SJCRH30 (cell line): ENCODE data around the gene SLC38A10. TPM values are rescaled to one million over a fixed set of nuclear protein-coding genes. Genes with fewer than 3 reads are reported as not detected.
A peak's percentile ranks its signal among the peaks of the same experiment; 100 is the strongest.

ENCODE experiments used
- DNase-seq, 2 experiments: peaks; one replicate each; pipeline ENCODE4 v3.0.0-alpha.2; 2015 to 2020
- H3K27ac ChIP-seq: fragments of 250-450 bp; sonication (Bioruptor Pico); 2 replicates; pipeline ENCODE4 v1.5.1; 2020; ENCODE audit warnings: mild to moderate bottlenecking, moderate library complexity
- H3K27me3 ChIP-seq: fragments of 250-450 bp; sonication (Bioruptor Pico); 2 replicates; pipeline ENCODE4 v1.5.1; 2020; ENCODE audit warnings: mild to moderate bottlenecking, moderate library complexity
- H3K36me3 ChIP-seq: fragments of 250-450 bp; sonication (Bioruptor Pico); 2 replicates; pipeline ENCODE4 v1.5.1; 2020; ENCODE audit warnings: mild to moderate bottlenecking, moderate library complexity
- H3K4me1 ChIP-seq: fragments of 250-450 bp; sonication (Bioruptor Pico); 2 replicates; pipeline ENCODE4 v1.5.1; 2020; ENCODE audit warnings: mild to moderate bottlenecking, moderate library complexity
- H3K4me3 ChIP-seq: fragments of 250-450 bp; sonication (Bioruptor Pico); 2 replicates; pipeline ENCODE4 v1.5.1; 2020; ENCODE audit warnings: mild to moderate bottlenecking, moderate library complexity
- H3K9me3 ChIP-seq: fragments of 250-450 bp; sonication (Bioruptor Pico); replicated peaks from 2 replicates; pipeline ENCODE4 v1.5.1; 2020; ENCODE audit warnings: mild to moderate bottlenecking, moderate library complexity
- total RNA-seq: library from RNA; depleted of rRNA; stranded (reverse); fragments of >200 nt; shearing (Covaris generic); gene quantifications from 2 replicates; pipeline ENCODE4 v1.2.3, GENCODE V29; 2014

Gene SLC38A10
- total RNA-seq, 1 experiment from 2014 or later, result 97.0 TPM

GRCh38 chr17:81257533-81257932 is 37.6 kb downstream of the SLC38A10 start:
- peaks cover 18% of the 10 kb centered on the region; the same call in 1 of the 2 replicates for H3K36me3 ChIP-seq

GRCh38 chr17:81256616-81257015 is 38.5 kb downstream of the SLC38A10 start:
- H3K36me3 ChIP-seq, result peaks cover 14% of the 10 kb centered on the region; the same call in 1 of the 2 replicates

More at GRCh38 chr17:81257533-81257932, 37.6 kb downstream of the SLC38A10 start:
- Histone ChIP-seq H3K9me3 (no peaks in the 10 kb centered on the region), H3K4me3 (no peak overlapping the region), H3K4me1 (peaks cover 14% of the 10 kb centered on the region), H3K27me3 (no peaks in the 10 kb centered on the region), H3K27ac (no peak overlapping the region)
- no peak for DNase-seq

GRCh38 chr17:81254955-81255717 is 40.0 kb downstream of the SLC38A10 start:
- Histone ChIP-seq H3K36me3 (peaks cover 7% of the 10 kb centered on the region; the same call in 1 of the 2 replicates), H3K27me3 (no peaks in the 10 kb centered on the region), H3K4me3 (no peak overlapping the region), H3K27ac (no peak overlapping the region), H3K9me3 (no peaks in the 10 kb centered on the region), H3K4me1 (peaks cover 14% of the 10 kb centered on the region)
- peak; percentile 99 for DNase-seq

More at GRCh38 chr17:81256616-81257015, 38.5 kb downstream of the SLC38A10 start:
- H3K27ac ChIP-seq, result no peak overlapping the region
- H3K27me3 ChIP-seq, result no peaks in the 10 kb centered on the region
- no peak for DNase-seq
- H3K4me3 ChIP-seq, result no peak overlapping the region
- H3K4me1 ChIP-seq, result peaks cover 14% of the 10 kb centered on the region
- no peaks in the 10 kb centered on the region for H3K9me3 ChIP-seq

- H3K4me1 ChIP-seq, result peaks cover 14% of the 10 kb centered on the region
- no peak overlapping the region for H3K27ac ChIP-seq
- 0 out of 2 replicates have a peak, but pooled peaks cover 2% of the 10 kb centered on the region for H3K36me3 ChIP-seq
- no peaks in the 10 kb centered on the region for H3K9me3 ChIP-seq
- H3K27me3 ChIP-seq, result no peaks in the 10 kb centered on the region
- H3K4me3 ChIP-seq, result no peak overlapping the region
- DNase-seq, result peak; percentile 64 to 88
Observed at GRCh38 chr17:81253358-81254131, 41.6 kb downstream of the SLC38A10 start.

- Histone ChIP-seq H3K27me3 (no peaks in the 10 kb centered on the region), H3K27ac (no peak overlapping the region), H3K4me3 (no peak overlapping the region), H3K36me3 (0 out of 2 replicates have a peak, but pooled peaks cover 2% of the 10 kb centered on the region), H3K4me1 (peaks cover 14% of the 10 kb centered on the region), H3K9me3 (no peaks in the 10 kb centered on the region)
- DNase-seq, result no peak
Observed at GRCh38 chr17:81252987-81253329, 42.1 kb downstream of the SLC38A10 start.

DNA sequence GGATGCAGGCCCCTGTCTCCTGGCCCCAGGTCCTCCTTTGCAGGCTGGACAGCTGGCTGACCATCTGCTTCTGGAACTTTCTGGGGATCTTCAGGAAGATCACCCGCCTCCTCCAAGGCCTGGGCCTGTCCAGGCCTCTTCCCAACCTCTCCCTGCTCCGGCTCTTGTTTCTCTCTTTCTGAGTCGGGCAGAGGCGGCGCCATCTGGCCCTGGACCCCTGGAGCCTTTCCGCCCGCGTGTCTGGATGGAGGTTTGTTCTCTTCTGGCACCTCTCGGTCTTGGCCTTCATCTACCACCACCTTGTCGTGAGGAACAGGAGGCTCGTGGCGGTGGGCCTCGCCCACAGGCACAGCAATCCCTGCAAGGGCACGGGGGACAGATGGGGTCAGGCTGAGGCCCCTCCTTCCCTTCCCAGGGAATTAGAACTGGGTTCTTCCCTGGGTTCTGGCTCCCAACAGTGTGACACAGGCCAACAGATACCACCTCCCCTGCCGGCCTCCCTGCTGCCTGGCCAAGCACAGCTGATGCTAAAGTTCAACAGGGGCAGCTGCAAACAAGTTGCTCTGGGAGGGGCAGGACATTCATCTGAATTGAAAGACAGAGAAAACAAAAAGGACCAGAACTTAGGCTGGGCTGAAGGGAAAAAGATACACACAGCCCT is 42.7 kb downstream of the SLC38A10 start:
- DNase-seq, result no peak
- no peak overlapping the region for H3K4me3 ChIP-seq
- peaks cover 14% of the 10 kb centered on the region for H3K4me1 ChIP-seq
- H3K36me3 ChIP-seq, result 0 out of 2 replicates have a peak, but pooled peaks cover 2% of the 10 kb centered on the region
- no peaks in the 10 kb centered on the region for H3K27me3 ChIP-seq
- H3K9me3 ChIP-seq, result no peaks in the 10 kb centered on the region
- no peak overlapping the region for H3K27ac ChIP-seq

DNA sequence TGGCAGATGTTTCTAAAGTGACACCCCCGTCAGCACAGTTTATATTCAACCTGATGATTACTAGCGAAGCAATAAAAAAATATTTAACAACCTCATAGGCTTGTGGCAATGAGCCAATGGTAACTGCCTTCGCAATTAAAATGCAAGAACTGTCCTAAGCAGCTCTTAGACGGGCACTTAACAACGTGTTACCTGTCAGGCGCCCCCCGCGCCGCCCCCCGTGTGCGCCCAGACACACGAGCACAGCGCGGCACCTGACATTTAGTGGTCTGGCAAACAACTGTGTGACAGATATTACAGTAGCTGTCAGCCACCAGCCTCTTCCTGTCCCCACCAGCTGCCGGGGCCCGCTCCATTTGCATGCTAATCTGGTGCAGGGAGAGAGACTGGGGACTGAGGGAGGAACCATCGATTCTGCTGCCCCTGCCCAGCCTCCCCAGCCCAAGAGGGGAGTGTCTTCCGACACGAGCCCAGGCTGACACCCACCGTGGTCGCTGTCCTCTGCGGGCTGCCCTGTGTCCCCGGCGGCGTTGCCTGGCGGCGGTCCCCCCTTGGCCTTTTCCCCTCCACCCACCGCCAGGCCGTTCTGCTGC is 43.3 kb downstream of the SLC38A10 start:
- DNase-seq, result no peak
- Histone ChIP-seq H3K36me3 (0 out of 2 replicates have a peak, but pooled peaks cover 2% of the 10 kb centered on the region), H3K27ac (no peak overlapping the region), H3K27me3 (no peaks in the 10 kb centered on the region), H3K4me3 (no peak overlapping the region), H3K4me1 (peaks cover 14% of the 10 kb centered on the region), H3K9me3 (no peaks in the 10 kb centered on the region)

DNA sequence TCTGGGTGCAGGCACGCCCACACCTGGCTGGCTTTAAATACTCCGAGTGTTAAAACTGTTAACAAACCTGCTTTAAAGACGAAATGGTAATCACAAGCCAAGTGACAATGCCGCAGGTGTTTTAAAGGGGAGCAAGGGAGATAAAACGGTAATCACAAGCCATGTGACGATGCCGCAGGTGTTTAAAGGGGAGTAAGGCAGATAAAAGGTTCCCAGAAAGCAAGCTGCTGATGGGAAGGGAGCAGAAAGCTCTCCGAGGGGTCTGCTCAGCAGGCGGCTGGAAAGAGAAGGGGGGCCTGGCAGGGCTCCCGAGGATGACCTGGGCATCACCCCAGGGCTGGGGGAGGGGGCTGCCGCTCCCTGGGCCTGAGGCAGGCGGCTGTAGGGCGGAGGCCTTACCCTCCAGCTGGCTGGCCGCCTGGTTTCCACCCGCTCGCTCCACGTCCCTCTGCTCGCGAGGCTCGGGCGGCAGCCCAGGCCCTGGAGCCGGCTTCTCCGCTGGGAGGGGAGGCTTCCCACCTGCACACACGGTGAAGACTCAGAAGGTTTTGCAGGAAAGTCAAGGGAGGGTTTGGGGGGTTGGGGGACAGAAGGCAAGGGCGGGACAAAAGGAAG is 43.9 kb downstream of the SLC38A10 start:
- Histone ChIP-seq H3K27me3 (no peaks in the 10 kb centered on the region), H3K36me3 (0 out of 2 replicates have a peak, but pooled peaks cover 2% of the 10 kb centered on the region), H3K9me3 (no peaks in the 10 kb centered on the region), H3K4me3 (no peak overlapping the region), H3K27ac (no peak overlapping the region), H3K4me1 (peaks cover 14% of the 10 kb centered on the region)
- no peak for DNase-seq

GRCh38 chr17:81250286-81251093 is 44.6 kb downstream of the SLC38A10 start:
- Histone ChIP-seq H3K27me3 (no peaks in the 10 kb centered on the region), H3K4me3 (no peak overlapping the region), H3K4me1 (peaks cover 7% of the 10 kb centered on the region), H3K9me3 (no peaks in the 10 kb centered on the region), H3K36me3 (0 out of 2 replicates have a peak, but pooled peaks cover 2% of the 10 kb centered on the region), H3K27ac (no peak overlapping the region)
- DNase-seq, result no peak

- H3K9me3 ChIP-seq, result no peaks in the 10 kb centered on the region
- H3K4me3 ChIP-seq, result no peak overlapping the region
- H3K36me3 ChIP-seq, result 0 out of 2 replicates have a peak, but pooled peaks cover 2% of the 10 kb centered on the region
- peak in 1 of 2 experiments; percentile 74 for DNase-seq
- no peak overlapping the region for H3K27ac ChIP-seq
- H3K4me1 ChIP-seq, result no peaks in the 10 kb centered on the region
- no peaks in the 10 kb centered on the region for H3K27me3 ChIP-seq
Observed at GRCh38 chr17:81249223-81250040, 45.7 kb downstream of the SLC38A10 start.

- Histone ChIP-seq H3K9me3 (no peaks in the 10 kb centered on the region), H3K4me1 (no peaks in the 10 kb centered on the region), H3K27me3 (no peaks in the 10 kb centered on the region), H3K4me3 (no peak overlapping the region), H3K27ac (no peak overlapping the region), H3K36me3 (0 out of 2 replicates have a peak, but pooled peaks cover 2% of the 10 kb centered on the region)
- DNase-seq, result no peak
Observed at GRCh38 chr17:81248649-81249048, 46.5 kb downstream of the SLC38A10 start.

DNA sequence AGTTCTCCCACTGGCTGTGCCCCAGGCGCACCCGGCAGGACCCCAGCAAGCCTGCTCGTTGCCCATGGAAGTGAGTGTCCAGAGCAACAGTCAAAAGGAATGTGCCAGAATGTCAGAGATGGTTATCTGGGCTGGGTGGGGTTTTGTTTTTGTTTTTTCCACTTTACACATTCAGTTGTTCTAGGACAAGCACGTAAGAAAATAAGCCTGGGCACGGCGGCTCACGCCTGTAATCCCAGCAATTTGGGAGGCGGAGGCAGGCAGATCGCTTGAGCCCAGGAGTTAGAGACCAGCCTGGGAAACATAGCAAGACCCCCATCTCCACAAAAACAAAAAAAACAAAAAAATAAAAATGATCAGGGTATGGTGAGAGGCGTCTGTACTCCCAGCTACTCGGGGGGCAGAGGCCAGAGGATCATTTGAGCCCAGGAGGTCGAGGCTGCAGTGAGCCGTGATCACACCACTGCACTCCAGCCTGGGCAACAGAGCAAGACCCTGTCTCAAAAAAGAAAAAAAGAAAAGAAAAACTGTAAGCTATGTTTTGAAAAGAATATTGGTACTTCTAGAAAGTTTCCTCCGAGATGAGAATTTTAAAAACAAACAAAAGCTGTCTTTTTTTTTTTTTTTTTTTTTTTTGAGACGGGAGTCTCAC is 47.6 kb downstream of the SLC38A10 start:
- H3K9me3 ChIP-seq, result no peaks in the 10 kb centered on the region
- DNase-seq, result no peak
- 0 out of 2 replicates have a peak, but pooled peaks cover 2% of the 10 kb centered on the region for H3K36me3 ChIP-seq
- no peaks in the 10 kb centered on the region for H3K4me1 ChIP-seq
- H3K4me3 ChIP-seq, result no peak overlapping the region
- no peaks in the 10 kb centered on the region for H3K27me3 ChIP-seq
- H3K27ac ChIP-seq, result no peak overlapping the region
